ENCODE results near the gene KLF15.

- TF ChIP-seq POLR2A (IDR thresholded peaks at IDR 0.05; ENCODE audit: low read depth, low read length) (no peak), POLR2AphosphoS5 (IDR thresholded peaks at IDR 0.05; ENCODE audit: low read depth, low read length) (no peak), TAF1 (IDR thresholded peaks at IDR 0.05; ENCODE audit: borderline replicate concordance, low read depth, low read length) (no peak)
Measured at GRCh38 chr3:126373682-126374601, 16.7 kb upstream of the KLF15 start.
